HG03103 (cell line): Measurements from ENCODE around the gene NONO.
"Not testable (repeated sequence)": the region's sequence is repeated elsewhere in the genome, so short reads cannot be mapped to it uniquely, and the experiment has no call there.

Experiments used
- ATAC-seq: cut with Tn5 transposase; IDR thresholded peaks from one replicate; pipeline ENCODE4 v1.9.1; 2021; ENCODE audit warnings: low read depth; ENCODE audit not compliant: unreplicated experiment

NONO gene

GRCh38 chrX:71283403-71284143 lies at the start of gene NONO:
Gene NONO, plus strand, starts transcription at chrX:71283635. Its CDS starts 7,003 bp downstream, at chrX:71290638.
- peak; percentile 83 for ATAC-seq

- no peak for ATAC-seq
Observed at GRCh38 chrX:71235482-71235881, 48.0 kb upstream of the NONO start.

- no peak for ATAC-seq
Observed at GRCh38 chrX:71236836-71237235, 46.6 kb upstream of the NONO start.

- ATAC-seq, result no peak
Observed at GRCh38 chrX:71239781-71240180, 43.7 kb upstream of the NONO start.

- no peak for ATAC-seq
Observed at GRCh38 chrX:71241301-71241700, 42.1 kb upstream of the NONO start.

- ATAC-seq, result no peak
Observed at GRCh38 chrX:71244359-71245128, 38.9 kb upstream of the NONO start.

- ATAC-seq, result no peak
Observed at GRCh38 chrX:71245159-71245558, 38.3 kb upstream of the NONO start.

- no peak for ATAC-seq
Observed at GRCh38 chrX:71250841-71251240, 32.6 kb upstream of the NONO start.

- no peak for ATAC-seq
Observed at GRCh38 chrX:71251466-71251973, 31.9 kb upstream of the NONO start.

GRCh38 chrX:71252221-71252620 lies 31.2 kb upstream of the NONO start:
- ATAC-seq, result no peak

- ATAC-seq, result no peak
Observed at GRCh38 chrX:71253253-71254091, 30.0 kb upstream of the NONO start.

GRCh38 chrX:71254092-71254963 lies 29.1 kb upstream of the NONO start, which contains the start of gene ZMYM3:
Gene ZMYM3, minus strand, starts transcription at chrX:71254140. Its CDS starts 885 bp downstream, at chrX:71253255.
- ATAC-seq, result peak; percentile 69

GRCh38 chrX:71256051-71256450 lies 27.4 kb upstream of the NONO start:
- no peak for ATAC-seq

GRCh38 chrX:71256856-71257255 lies 26.6 kb upstream of the NONO start:
- no peak for ATAC-seq

- ATAC-seq, result not testable (repeated sequence)
Observed at GRCh38 chrX:71268624-71269023, 14.8 kb upstream of the NONO start.

GRCh38 chrX:71269801-71270395 lies 13.5 kb upstream of the NONO start:
- no peak for ATAC-seq

- not testable (repeated sequence) for ATAC-seq
Observed at GRCh38 chrX:71272313-71272712, 11.1 kb upstream of the NONO start.

GRCh38 chrX:71281300-71281699 lies 2.1 kb upstream of the NONO start:
- not testable (repeated sequence) for ATAC-seq
